CD14-positive monocyte (primary cell): ENCODE measurements around the gene IFI35. TPM values are rescaled to one million over a fixed set of nuclear protein-coding genes. Genes with fewer than 3 reads are reported as not detected.
A peak's percentile ranks its signal among the peaks of the same experiment; 100 is the strongest.
"Not testable (repeated sequence)": the region's sequence is repeated elsewhere in the genome, so short reads cannot be mapped to it uniquely, and the experiment has no call there.

Experiments used
- DNase-seq, 3 donors: peaks; one replicate each; pipeline ENCODE4 v3.0.0-alpha.2; 2011 to 2022
- H2AFZ ChIP-seq: 2 replicates; pipeline ENCODE4 v1.6.0; 2012; ENCODE audit warnings: mild to moderate bottlenecking, low read depth, low read length, inconsistent platforms; ENCODE audit not compliant: insufficient read depth, poor library complexity, severe bottlenecking
- H3K27ac ChIP-seq, 2 donors: 1 replicate in 1 of 2; 2 replicates in 1 of 2; pipeline ENCODE4 v1.5.1; 2012 to 2013; ENCODE audit warnings: low read length in 2 of 2, control low read depth in 1 of 2, inconsistent platforms in 1 of 2, low read depth in 1 of 2, mild to moderate bottlenecking in 1 of 2
- H3K27me3 ChIP-seq, 2 donors: one replicate each; pipeline versions ENCODE4 v1.6.0 to v1.6.1; 2011 to 2013; ENCODE audit warnings: low read length in 2 of 2; ENCODE audit not compliant: control insufficient read depth in 2 of 2, insufficient read depth in 2 of 2
- H3K36me3 ChIP-seq, 2 donors: replicated peaks in 1 of 2; 1 replicate in 1 of 2; 2 replicates in 1 of 2; pipeline versions ENCODE4 v1.5.1 to v1.6.1; 2012 to 2013; ENCODE audit warnings: low read length in 2 of 2, control low read depth in 1 of 2, inconsistent platforms in 1 of 2, mild to moderate bottlenecking in 1 of 2; ENCODE audit not compliant: insufficient read depth in 2 of 2, control insufficient read depth in 1 of 2
- H3K4me1 ChIP-seq, 2 donors: 1 replicate in 1 of 2; 2 replicates in 1 of 2; pipeline versions ENCODE4 v1.5.1 to v1.6.1; 2012 to 2013; ENCODE audit warnings: low read length in 2 of 2, control low read depth in 1 of 2, inconsistent platforms in 1 of 2, mild to moderate bottlenecking in 1 of 2, moderate library complexity in 1 of 2; ENCODE audit not compliant: insufficient read depth in 2 of 2, control insufficient read depth in 1 of 2
- H3K4me2 ChIP-seq: replicated peaks from 2 replicates; pipeline ENCODE3; 2012; ENCODE audit warnings: low read length, moderate library complexity, mild to moderate bottlenecking; ENCODE audit not compliant: poor library complexity, severe bottlenecking; ENCODE audit errors: extremely low read depth
- H3K4me3 ChIP-seq, 3 experiments: fragments of 200-600 bp in 1 of 3; sonication (generic) in 1 of 3; replicated peaks in 1 of 3; 1 replicate in 2 of 3; 2 replicates in 1 of 3; pipeline ENCODE4 v1.5.1; 2011 to 2013; ENCODE audit warnings: low read length in 3 of 3, mild to moderate bottlenecking in 3 of 3, control low read depth in 2 of 3, low read depth in 2 of 3, inconsistent platforms in 1 of 3, moderate library complexity in 1 of 3
- H3K79me2 ChIP-seq: 2 replicates; pipeline ENCODE4 v1.6.0; 2012; ENCODE audit warnings: mild to moderate bottlenecking, control low read depth, inconsistent platforms, low read length, moderate library complexity; ENCODE audit not compliant: insufficient read depth
- H3K9ac ChIP-seq: 2 replicates; pipeline ENCODE4 v1.6.0; 2017; ENCODE audit warnings: low read length, mild to moderate bottlenecking; ENCODE audit not compliant: insufficient read depth, poor library complexity, severe bottlenecking
- H3K9me3 ChIP-seq, 2 donors: replicated peaks in 1 of 2; 1 replicate in 1 of 2; 2 replicates in 1 of 2; pipeline versions ENCODE4 v1.5.1 to v1.6.1; 2012 to 2013; ENCODE audit warnings: low read length in 2 of 2, control low read depth in 1 of 2; ENCODE audit not compliant: control insufficient read depth in 1 of 2, insufficient read depth in 1 of 2
- H4K20me1 ChIP-seq: 2 replicates; pipeline ENCODE4 v1.6.0; 2012; ENCODE audit warnings: mild to moderate bottlenecking, low read length, control low read depth, moderate library complexity; ENCODE audit not compliant: insufficient read depth
- H3K27ac Mint-ChIP-seq, 7 donors: one replicate each; pipeline ENCODE4 v1.8.0; 2020; ENCODE audit warnings: mild to moderate bottlenecking in 7 of 7, mixed read lengths in 7 of 7, moderate library complexity in 6 of 7, inconsistent platforms in 2 of 7
- H3K27me3 Mint-ChIP-seq, 3 donors: one replicate each; pipeline ENCODE4 v1.8.0; 2021 to 2022; ENCODE audit warnings: low read depth in 3 of 3, mild to moderate bottlenecking in 3 of 3, mixed read lengths in 3 of 3, moderate library complexity in 3 of 3, inconsistent platforms in 1 of 3
- H3K36me3 Mint-ChIP-seq, 2 donors: one replicate each; pipeline ENCODE4 v1.8.0; 2020; ENCODE audit warnings: mixed read lengths in 2 of 2, inconsistent platforms in 1 of 2, mild to moderate bottlenecking in 1 of 2
- H3K4me1 Mint-ChIP-seq: one replicate; pipeline ENCODE4 v1.8.0; 2020; ENCODE audit warnings: mild to moderate bottlenecking, mixed read lengths
- H3K4me3 Mint-ChIP-seq, 2 donors: one replicate each; pipeline ENCODE4 v1.8.0; 2020; ENCODE audit warnings: mild to moderate bottlenecking in 2 of 2, mixed read lengths in 2 of 2, moderate library complexity in 1 of 2
- H3K9me3 Mint-ChIP-seq, 7 donors: one replicate each; pipeline ENCODE4 v1.8.0; 2020 to 2022; ENCODE audit warnings: mixed read lengths in 7 of 7, mild to moderate bottlenecking in 6 of 7, moderate library complexity in 6 of 7, inconsistent platforms in 2 of 7
- WGBS: methylation state at CpG from one replicate; pipeline ENCODE4 v1.1.5; 2013; ENCODE audit warnings: missing lambda C conversion rate; ENCODE audit not compliant: insufficient coverage; 5-methylcytosine and 5-hydroxymethylcytosine counted together
- intact Hi-C, 2 donors: fragments of 100-400 bp; cut with micrococcal nuclease; formaldehyde crosslinking; loops; one replicate each; pipeline versions ENCODE4 v1.15.0 to v1.15.1; 2023
- polyA plus RNA-seq, 3 donors: library from polyadenylated mRNA; depleted of rRNA in 1 of 3; unstranded in 2 of 3; stranded (reverse) in 1 of 3; fragments of 300-500 nt in 2 of 3; fragments of >200 nt in 1 of 3; fragmentation: Illumina TruSeq in 2 of 3; gene quantifications; 1 replicate in 2 of 3; 2 replicates in 1 of 3; pipeline ENCODE4 v1.2.3, GENCODE V29; 2012 to 2021
- TF ChIP-seq, protein P1 (sequence below): fragments of 200-600 bp; IDR thresholded peaks from one replicate; pipeline ENCODE4 v1.8.0; 2022; ENCODE audit warnings: antibody characterized with exemption, mild to moderate bottlenecking

The IFI35 gene
- polyA plus RNA-seq, 3 donors = 76.9 to 152 (median 106) TPM

DNA sequence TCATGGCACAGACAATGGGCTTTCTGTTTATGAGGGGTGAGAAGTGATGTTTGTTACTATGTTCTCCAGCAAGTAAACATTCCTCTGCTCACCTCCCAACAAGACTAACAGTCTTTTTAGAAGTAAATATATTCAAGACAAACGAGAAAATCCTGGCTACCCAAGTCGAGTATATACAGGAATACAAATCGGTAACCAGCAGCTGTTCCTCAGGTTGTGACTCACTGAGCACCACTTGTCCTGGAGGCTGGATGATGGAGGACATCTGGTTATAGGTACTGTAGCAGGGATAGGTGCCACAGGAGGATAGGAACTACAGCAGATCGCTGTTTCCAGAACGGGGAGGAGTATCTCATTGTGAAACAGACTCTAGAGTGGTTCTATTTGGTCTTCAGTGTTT lies 13.7 kb upstream of the IFI35 start:
- WGBS = 97% methylated on average over 4 of the region's 5 CpGs
- no peak overlapping the region for H3K4me3 ChIP-seq
- peaks cover 0 to 2% (median 0%) of the 10 kb centered on the region in 3 donors for H3K27me3 Mint-ChIP-seq
- H3K27ac ChIP-seq = no peak overlapping the region
- TF ChIP-seq, protein P1, sequence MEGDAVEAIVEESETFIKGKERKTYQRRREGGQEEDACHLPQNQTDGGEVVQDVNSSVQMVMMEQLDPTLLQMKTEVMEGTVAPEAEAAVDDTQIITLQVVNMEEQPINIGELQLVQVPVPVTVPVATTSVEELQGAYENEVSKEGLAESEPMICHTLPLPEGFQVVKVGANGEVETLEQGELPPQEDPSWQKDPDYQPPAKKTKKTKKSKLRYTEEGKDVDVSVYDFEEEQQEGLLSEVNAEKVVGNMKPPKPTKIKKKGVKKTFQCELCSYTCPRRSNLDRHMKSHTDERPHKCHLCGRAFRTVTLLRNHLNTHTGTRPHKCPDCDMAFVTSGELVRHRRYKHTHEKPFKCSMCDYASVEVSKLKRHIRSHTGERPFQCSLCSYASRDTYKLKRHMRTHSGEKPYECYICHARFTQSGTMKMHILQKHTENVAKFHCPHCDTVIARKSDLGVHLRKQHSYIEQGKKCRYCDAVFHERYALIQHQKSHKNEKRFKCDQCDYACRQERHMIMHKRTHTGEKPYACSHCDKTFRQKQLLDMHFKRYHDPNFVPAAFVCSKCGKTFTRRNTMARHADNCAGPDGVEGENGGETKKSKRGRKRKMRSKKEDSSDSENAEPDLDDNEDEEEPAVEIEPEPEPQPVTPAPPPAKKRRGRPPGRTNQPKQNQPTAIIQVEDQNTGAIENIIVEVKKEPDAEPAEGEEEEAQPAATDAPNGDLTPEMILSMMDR = no peak
- no peaks in the 10 kb centered on the region for H3K27me3 ChIP-seq
- H3K9me3 Mint-ChIP-seq = no peaks in the 10 kb centered on the region
- no peak overlapping the region for H2AFZ ChIP-seq
- no peak overlapping the region for H3K9ac ChIP-seq
- H3K4me2 ChIP-seq = no peak overlapping the region
- H3K36me3 Mint-ChIP-seq = peaks cover 65 to 76% of the 10 kb centered on the region in 2 donors
- H3K36me3 ChIP-seq = peaks cover 52 to 69% of the 10 kb centered on the region in 2 donors
- H3K4me3 Mint-ChIP-seq = no peak overlapping the region
- peaks cover 10% of the 10 kb centered on the region for H3K4me1 Mint-ChIP-seq
- H4K20me1 ChIP-seq = peaks cover 7% of the 10 kb centered on the region
- peaks cover 7% of the 10 kb centered on the region in 2 donors for H3K4me1 ChIP-seq
- no peaks in the 10 kb centered on the region for H3K9me3 ChIP-seq
- intact Hi-C loops = loop anchor here in 1 of 2 donors (10.0 kb wide), 1 partner anchor 148 kb away; the partner anchor contains the start of gene AOC2
- no peak overlapping the region for H3K27ac Mint-ChIP-seq
- H3K79me2 ChIP-seq = no peaks in the 10 kb centered on the region
- no peak for DNase-seq

DNA sequence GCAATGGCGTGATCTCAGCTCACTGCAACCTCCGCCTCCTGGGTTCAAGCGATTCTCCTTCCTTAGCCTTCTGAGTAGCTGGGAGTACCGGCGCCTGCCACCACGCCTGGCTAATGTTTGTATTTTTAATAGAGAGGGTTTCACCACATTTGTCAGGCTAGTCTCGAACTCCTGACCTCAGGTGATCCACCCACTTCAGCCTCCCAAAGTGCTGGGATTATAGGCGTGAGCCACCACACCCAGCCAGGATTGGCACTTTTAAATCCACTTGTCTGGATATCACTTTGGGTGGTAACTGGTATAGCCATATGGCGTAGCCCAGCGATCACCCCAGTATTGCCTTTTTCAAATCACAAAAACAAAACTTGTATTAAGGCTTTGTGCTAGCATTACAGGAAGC lies 12.7 kb upstream of the IFI35 start:
- not testable (repeated sequence) for H3K4me3 Mint-ChIP-seq, H3K4me3 ChIP-seq, H3K4me2 ChIP-seq, H3K79me2 ChIP-seq, H3K9ac ChIP-seq, H3K9me3 ChIP-seq, H3K9me3 Mint-ChIP-seq, H3K27me3 ChIP-seq, H3K27ac ChIP-seq, DNase-seq, H3K27me3 Mint-ChIP-seq, H2AFZ ChIP-seq
- Histone ChIP-seq H3K36me3 (peaks cover 43 to 59% of the 10 kb centered on the region in 2 donors), H3K4me1 (peaks cover 10 to 13% of the 10 kb centered on the region in 2 donors), H4K20me1 (peaks cover 10% of the 10 kb centered on the region)
- Mint-ChIP-seq H3K4me1 (peaks cover 14% of the 10 kb centered on the region), H3K27ac (peak overlapping the region in 1 of 7 donors; percentile 21), H3K36me3 (peaks cover 54 to 66% of the 10 kb centered on the region in 2 donors)
- no CpG with 5 or more reads among the region's 10 CpGs for WGBS
- intact Hi-C loops = loop anchor here in 1 of 2 donors (10.0 kb wide), 1 partner anchor 149 kb away; the partner anchor contains the start of gene AOC2
